WTC11 (cell line): Measurements from ENCODE around the gene ZNF555.

Experiments
- ATF3 ChIP-seq: sonication (generic); formaldehyde crosslinking; conservative IDR thresholded peaks from 2 replicates; pipeline ENCODE4 v1.8.1; 2022; ENCODE audit warnings: mild to moderate bottlenecking, missing genetic modification reagents
- CREB1 ChIP-seq: sonication (generic); formaldehyde crosslinking; IDR thresholded peaks from 2 replicates; pipeline ENCODE4 v1.8.0; 2023; ENCODE audit warnings: mild to moderate bottlenecking, missing genetic modification reagents
- FOXP4 ChIP-seq: sonication (generic); formaldehyde crosslinking; IDR thresholded peaks from 2 replicates; pipeline ENCODE4 v1.8.0; 2022; ENCODE audit warnings: mild to moderate bottlenecking, missing genetic modification reagents
- JUN ChIP-seq: sonication (generic); formaldehyde crosslinking; IDR thresholded peaks from 2 replicates; pipeline ENCODE4 v1.8.0; 2023; ENCODE audit warnings: mild to moderate bottlenecking, missing genetic modification reagents
- MAX ChIP-seq: sonication (generic); formaldehyde crosslinking; IDR thresholded peaks from 2 replicates; pipeline ENCODE4 v1.8.0; 2022; ENCODE audit warnings: mild to moderate bottlenecking, missing genetic modification reagents
- RELA ChIP-seq: sonication (generic); formaldehyde crosslinking; IDR thresholded peaks from 2 replicates; pipeline ENCODE4 v1.8.1; 2022; ENCODE audit warnings: missing genetic modification reagents, mild to moderate bottlenecking, borderline replicate concordance
- SP1 ChIP-seq: sonication (generic); formaldehyde crosslinking; conservative IDR thresholded peaks from 2 replicates; pipeline ENCODE4 v1.8.1; 2022; ENCODE audit warnings: missing genetic modification reagents
- TF ChIP-seq, protein P1 (sequence below): fragments of 200-600 bp; IDR thresholded peaks from 2 replicates; pipeline ENCODE4 v1.8.0; 2022; ENCODE audit warnings: antibody characterized with exemption

- TF ChIP-seq, protein P1, sequence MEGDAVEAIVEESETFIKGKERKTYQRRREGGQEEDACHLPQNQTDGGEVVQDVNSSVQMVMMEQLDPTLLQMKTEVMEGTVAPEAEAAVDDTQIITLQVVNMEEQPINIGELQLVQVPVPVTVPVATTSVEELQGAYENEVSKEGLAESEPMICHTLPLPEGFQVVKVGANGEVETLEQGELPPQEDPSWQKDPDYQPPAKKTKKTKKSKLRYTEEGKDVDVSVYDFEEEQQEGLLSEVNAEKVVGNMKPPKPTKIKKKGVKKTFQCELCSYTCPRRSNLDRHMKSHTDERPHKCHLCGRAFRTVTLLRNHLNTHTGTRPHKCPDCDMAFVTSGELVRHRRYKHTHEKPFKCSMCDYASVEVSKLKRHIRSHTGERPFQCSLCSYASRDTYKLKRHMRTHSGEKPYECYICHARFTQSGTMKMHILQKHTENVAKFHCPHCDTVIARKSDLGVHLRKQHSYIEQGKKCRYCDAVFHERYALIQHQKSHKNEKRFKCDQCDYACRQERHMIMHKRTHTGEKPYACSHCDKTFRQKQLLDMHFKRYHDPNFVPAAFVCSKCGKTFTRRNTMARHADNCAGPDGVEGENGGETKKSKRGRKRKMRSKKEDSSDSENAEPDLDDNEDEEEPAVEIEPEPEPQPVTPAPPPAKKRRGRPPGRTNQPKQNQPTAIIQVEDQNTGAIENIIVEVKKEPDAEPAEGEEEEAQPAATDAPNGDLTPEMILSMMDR: no peak
- TF ChIP-seq RELA (CRISPR knock-in tag) (no peak), MAX (CRISPR knock-in tag) (no peak), ATF3 (CRISPR knock-in tag) (no peak), SP1 (CRISPR knock-in tag) (no peak), CREB1 (CRISPR knock-in tag) (no peak), JUN (CRISPR knock-in tag) (no peak), FOXP4 (CRISPR knock-in tag) (no peak)
Measured at GRCh38 chr19:2796659-2797266, 44.5 kb upstream of the ZNF555 start.
